H9 (cell line): ENCODE results near the gene KRT3. TPM values are rescaled to one million over a fixed set of nuclear protein-coding genes. Genes with fewer than 3 reads are reported as not detected.

Source experiments
- DNase-seq: peaks from one replicate; pipeline ENCODE4 v3.0.0-alpha.2; 2017
- H2AFZ ChIP-seq: one replicate; pipeline ENCODE4 v1.6.1; 2013; ENCODE audit warnings: mild to moderate bottlenecking, low read length, control low read depth, moderate library complexity
- H2AK5ac ChIP-seq: 2 replicates; pipeline ENCODE4 v1.6.1; 2013; ENCODE audit warnings: low read length, control low read depth, mixed read lengths; ENCODE audit not compliant: insufficient read length
- H2BK120ac ChIP-seq: one replicate; pipeline ENCODE4 v1.6.1; 2013; ENCODE audit warnings: low read depth, mild to moderate bottlenecking, low read length, control low read depth, inconsistent platforms; ENCODE audit not compliant: poor library complexity, severe bottlenecking
- H2BK12ac ChIP-seq: 2 replicates; pipeline ENCODE4 v1.6.1; 2013; ENCODE audit warnings: low read length, control low read depth, mixed read lengths, low read depth; ENCODE audit not compliant: insufficient read length
- H2BK15ac ChIP-seq: 2 replicates; pipeline ENCODE4 v1.6.1; 2013; ENCODE audit warnings: low read depth, low read length, control low read depth
- H2BK20ac ChIP-seq: one replicate; pipeline ENCODE4 v1.6.1; 2013; ENCODE audit warnings: low read depth, mild to moderate bottlenecking, low read length, control low read depth, inconsistent platforms; ENCODE audit not compliant: poor library complexity, severe bottlenecking
- H2BK5ac ChIP-seq: 2 replicates; pipeline ENCODE4 v1.6.1; 2013; ENCODE audit warnings: low read length, control low read depth, mixed read lengths; ENCODE audit not compliant: insufficient read length
- H3K14ac ChIP-seq: 2 replicates; pipeline ENCODE4 v1.6.1; 2013; ENCODE audit warnings: low read length, control low read depth; ENCODE audit not compliant: insufficient read depth
- H3K18ac ChIP-seq: 2 replicates; pipeline ENCODE4 v1.6.1; 2013; ENCODE audit warnings: low read depth, mild to moderate bottlenecking, mixed read lengths, low read length, control low read depth; ENCODE audit not compliant: insufficient read length
- H3K23ac ChIP-seq: 2 replicates; pipeline ENCODE4 v1.6.1; 2013; ENCODE audit warnings: low read length, control low read depth, mixed read lengths, low read depth; ENCODE audit not compliant: insufficient read length
- H3K23me2 ChIP-seq: 2 replicates; pipeline ENCODE4 v1.6.1; 2013; ENCODE audit warnings: low read depth, mild to moderate bottlenecking, mixed read lengths, low read length, control low read depth; ENCODE audit not compliant: insufficient read length, poor library complexity, severe bottlenecking
- H3K27ac ChIP-seq: 2 replicates; pipeline ENCODE4 v1.5.1; 2013; ENCODE audit warnings: low read length, control low read depth, mixed read lengths, low read depth; ENCODE audit not compliant: insufficient read length
- H3K27me3 ChIP-seq: 2 replicates; pipeline ENCODE4 v1.6.1; 2013; ENCODE audit warnings: low read length, control low read depth, inconsistent platforms; ENCODE audit not compliant: insufficient read depth
- H3K4ac ChIP-seq: 2 replicates; pipeline ENCODE4 v1.6.1; 2013; ENCODE audit warnings: low read depth, mild to moderate bottlenecking, control low read depth, inconsistent platforms, low read length, moderate library complexity
- H3K4me1 ChIP-seq: 2 replicates; pipeline ENCODE4 v1.6.1; 2013; ENCODE audit warnings: low read length, control low read depth, inconsistent platforms; ENCODE audit not compliant: insufficient read depth
- H3K4me2 ChIP-seq: 2 replicates; pipeline ENCODE4 v1.6.1; 2013; ENCODE audit warnings: low read length, control low read depth, mixed read lengths; ENCODE audit not compliant: insufficient read length, insufficient read depth
- H3K56ac ChIP-seq: 2 replicates; pipeline ENCODE4 v1.6.1; 2013; ENCODE audit warnings: low read depth, mild to moderate bottlenecking, mixed read lengths, low read length, control low read depth; ENCODE audit not compliant: insufficient read length
- H3K79me1 ChIP-seq: 2 replicates; pipeline ENCODE4 v1.6.1; 2013; ENCODE audit warnings: low read depth, mild to moderate bottlenecking, moderate library complexity, low read length, control low read depth, inconsistent platforms; ENCODE audit not compliant: insufficient read depth, poor library complexity, severe bottlenecking
- H3K79me2 ChIP-seq: 2 replicates; pipeline ENCODE4 v1.6.1; 2013; ENCODE audit warnings: low read length, control low read depth, inconsistent platforms; ENCODE audit not compliant: insufficient read depth
- H3K9ac ChIP-seq: 2 replicates; pipeline ENCODE4 v1.6.1; 2013; ENCODE audit warnings: low read length, control low read depth, mixed read lengths; ENCODE audit not compliant: insufficient read length; ENCODE audit errors: extremely low read depth
- H3K9me3 ChIP-seq: one replicate; pipeline ENCODE4 v1.6.1; 2013; ENCODE audit warnings: low read depth, low read length, inconsistent platforms; ENCODE audit not compliant: control insufficient read depth
- H3T11ph ChIP-seq: one replicate; pipeline ENCODE4 v1.6.1; 2013; ENCODE audit warnings: mild to moderate bottlenecking, low read length, control low read depth, inconsistent platforms
- H4K20me1 ChIP-seq: one replicate; pipeline ENCODE4 v1.6.1; 2013; ENCODE audit not compliant: control insufficient read depth, insufficient read length, insufficient read depth
- H4K5ac ChIP-seq: 2 replicates; pipeline ENCODE4 v1.6.1; 2013; ENCODE audit warnings: low read depth, mild to moderate bottlenecking, mixed read lengths, low read length, control low read depth; ENCODE audit not compliant: insufficient read length
- H4K8ac ChIP-seq: replicated peaks from 2 replicates; pipeline ENCODE4 v1.6.1; 2013; ENCODE audit warnings: low read length, control low read depth, mixed read lengths, low read depth; ENCODE audit not compliant: insufficient read length
- H4K91ac ChIP-seq: 2 replicates; pipeline ENCODE4 v1.6.1; 2013; ENCODE audit warnings: low read depth, mild to moderate bottlenecking, moderate library complexity, mixed read lengths, low read length, control low read depth; ENCODE audit not compliant: insufficient read length
- H3K27ac Mint-ChIP-seq, 3 experiments: 2 replicates in 2 of 3; 3 replicates in 1 of 3; pipeline ENCODE4 v1.8.0; 2020 to 2021; ENCODE audit warnings: mixed read lengths in 3 of 3, mild to moderate bottlenecking in 1 of 3, moderate library complexity in 1 of 3
- H3K27me3 Mint-ChIP-seq: 2 replicates; pipeline ENCODE4 v1.8.0; 2021; ENCODE audit warnings: low read depth, mild to moderate bottlenecking, moderate library complexity, mixed read lengths
- H3K36me3 Mint-ChIP-seq, 3 experiments: 2 replicates in 2 of 3; 3 replicates in 1 of 3; pipeline ENCODE4 v1.8.0; 2020 to 2021; ENCODE audit warnings: low read depth in 3 of 3, mixed read lengths in 3 of 3; ENCODE audit not compliant: insufficient read depth in 1 of 3
- H3K4me1 Mint-ChIP-seq, 2 experiments: 2 replicates each; pipeline ENCODE4 v1.8.0; 2020; ENCODE audit warnings: mixed read lengths in 2 of 2
- H3K4me3 Mint-ChIP-seq, 2 experiments: 2 replicates in 1 of 2; 3 replicates in 1 of 2; pipeline ENCODE4 v1.8.0; 2020 to 2021; ENCODE audit warnings: mild to moderate bottlenecking in 2 of 2, mixed read lengths in 2 of 2, moderate library complexity in 1 of 2
- H3K9me3 Mint-ChIP-seq, 2 experiments: 2 replicates in 1 of 2; 3 replicates in 1 of 2; pipeline ENCODE4 v1.8.0; 2020; ENCODE audit warnings: mild to moderate bottlenecking in 2 of 2, mixed read lengths in 2 of 2, moderate library complexity in 1 of 2
- WGBS: extraction: QIAGEN DNeasy Blood & Tissue Kit; methylation state at CpG from one replicate; pipeline ENCODE4 v1.1.7; 2013; ENCODE audit warnings: missing lambda C conversion rate, low lambda C conversion rate, mixed read lengths; ENCODE audit not compliant: insufficient read length; ENCODE audit errors: extremely low coverage; 5-methylcytosine and 5-hydroxymethylcytosine counted together
- total RNA-seq: library from RNA; stranded (reverse); gene quantifications from 2 replicates; pipeline ENCODE4 v1.2.1, GENCODE V29; 2021
- TF ChIP-seq, protein P1 (sequence below): fragments of 200-600 bp; sonication (generic); conservative IDR thresholded peaks from 3 replicates; pipeline ENCODE4 v1.8.0; 2021; ENCODE audit warnings: antibody characterized with exemption, mild to moderate bottlenecking

KRT3 gene
- total RNA-seq, 1 experiment from 2014 or later, result not detected

DNA sequence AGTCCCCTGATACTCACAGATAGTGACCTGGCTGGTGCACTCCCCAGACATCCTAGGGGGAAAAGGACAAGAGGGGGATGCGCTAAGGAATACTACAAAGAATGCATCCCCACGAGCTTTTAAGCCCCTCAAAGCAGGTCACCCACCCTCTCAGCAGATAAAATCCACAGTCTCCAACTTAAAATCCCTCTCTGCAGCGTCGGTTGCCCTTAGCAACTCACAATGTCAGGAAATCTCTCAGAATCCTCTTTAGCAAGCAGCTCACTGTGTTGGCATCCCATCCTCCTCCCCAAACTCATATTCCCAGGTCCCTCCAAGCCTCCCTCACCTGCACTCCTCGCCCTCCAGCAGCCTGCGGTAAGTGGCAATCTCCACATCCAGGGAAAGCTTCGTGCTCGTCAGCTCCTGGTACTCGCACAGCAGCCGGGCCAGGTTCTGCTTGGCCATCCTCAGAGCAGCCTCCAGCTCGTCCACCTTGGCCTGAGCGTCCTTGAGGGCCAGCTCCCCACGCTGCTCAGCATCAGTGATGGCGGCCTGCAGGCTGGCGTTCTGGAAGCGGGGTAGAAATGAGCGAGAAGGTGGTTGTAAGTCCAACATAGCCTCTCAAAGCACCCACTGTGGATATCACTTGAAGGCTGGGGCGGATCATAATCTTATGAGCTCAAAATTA, 43.7 kb upstream of the KRT3 start:
- Histone ChIP-seq H2BK120ac (no peak overlapping the region), H3K56ac (no peak overlapping the region), H3K9me3 (no peaks in the 10 kb centered on the region), H3T11ph (no peak overlapping the region), H2BK5ac (no peak overlapping the region), H3K18ac (no peak overlapping the region), H3K79me1 (no peaks in the 10 kb centered on the region), H4K91ac (no peak overlapping the region), H4K20me1 (no peaks in the 10 kb centered on the region), H3K23me2 (peaks cover 2% of the 10 kb centered on the region), H3K4me2 (no peak overlapping the region), H2BK20ac (no peak overlapping the region), H3K9ac (no peak overlapping the region), H3K27ac (no peak overlapping the region), H3K4ac (no peak overlapping the region), H2BK15ac (no peak overlapping the region), H4K8ac (no peak overlapping the region), H3K14ac (no peak overlapping the region; the same call in 1 of the 2 replicates), H3K79me2 (no peaks in the 10 kb centered on the region), H4K5ac (no peak overlapping the region), H3K27me3 (no peaks in the 10 kb centered on the region; the same call in 1 of the 2 replicates), H2AFZ (no peak overlapping the region), H3K23ac (no peak overlapping the region), H3K4me1 (no peaks in the 10 kb centered on the region), H2AK5ac (no peak overlapping the region), H2BK12ac (no peak overlapping the region)
- Mint-ChIP-seq H3K36me3 (no peaks in the 10 kb centered on the region), H3K27ac (no peak overlapping the region), H3K4me3 (no peak overlapping the region), H3K27me3 (peaks cover 17% of the 10 kb centered on the region), H3K9me3 (no peaks in the 10 kb centered on the region), H3K4me1 (no peaks in the 10 kb centered on the region; a peak in 1 of 4 replicates)
- TF ChIP-seq, protein P1, sequence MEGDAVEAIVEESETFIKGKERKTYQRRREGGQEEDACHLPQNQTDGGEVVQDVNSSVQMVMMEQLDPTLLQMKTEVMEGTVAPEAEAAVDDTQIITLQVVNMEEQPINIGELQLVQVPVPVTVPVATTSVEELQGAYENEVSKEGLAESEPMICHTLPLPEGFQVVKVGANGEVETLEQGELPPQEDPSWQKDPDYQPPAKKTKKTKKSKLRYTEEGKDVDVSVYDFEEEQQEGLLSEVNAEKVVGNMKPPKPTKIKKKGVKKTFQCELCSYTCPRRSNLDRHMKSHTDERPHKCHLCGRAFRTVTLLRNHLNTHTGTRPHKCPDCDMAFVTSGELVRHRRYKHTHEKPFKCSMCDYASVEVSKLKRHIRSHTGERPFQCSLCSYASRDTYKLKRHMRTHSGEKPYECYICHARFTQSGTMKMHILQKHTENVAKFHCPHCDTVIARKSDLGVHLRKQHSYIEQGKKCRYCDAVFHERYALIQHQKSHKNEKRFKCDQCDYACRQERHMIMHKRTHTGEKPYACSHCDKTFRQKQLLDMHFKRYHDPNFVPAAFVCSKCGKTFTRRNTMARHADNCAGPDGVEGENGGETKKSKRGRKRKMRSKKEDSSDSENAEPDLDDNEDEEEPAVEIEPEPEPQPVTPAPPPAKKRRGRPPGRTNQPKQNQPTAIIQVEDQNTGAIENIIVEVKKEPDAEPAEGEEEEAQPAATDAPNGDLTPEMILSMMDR, result no peak
- WGBS, result no CpG with 5 or more reads among the region's 18 CpGs
- DNase-seq, result peak; percentile 26
